NCI-H187 treated with DMSO at 0.1 percent for 48 hours (cell line): ENCODE results near the gene CARNS1.

Source experiments
- DNase-seq: peaks from one replicate; lab custom pipeline; 2025; lab: John Stamatoyannopoulos, UW

CARNS1 gene

GRCh38 chr11:67375320-67376055 is 40.0 kb upstream of the CARNS1 start:
- no peak for DNase-seq

- DNase-seq, result no peak
Measured at GRCh38 chr11:67376063-67376820, 39.2 kb upstream of the CARNS1 start.

DNA sequence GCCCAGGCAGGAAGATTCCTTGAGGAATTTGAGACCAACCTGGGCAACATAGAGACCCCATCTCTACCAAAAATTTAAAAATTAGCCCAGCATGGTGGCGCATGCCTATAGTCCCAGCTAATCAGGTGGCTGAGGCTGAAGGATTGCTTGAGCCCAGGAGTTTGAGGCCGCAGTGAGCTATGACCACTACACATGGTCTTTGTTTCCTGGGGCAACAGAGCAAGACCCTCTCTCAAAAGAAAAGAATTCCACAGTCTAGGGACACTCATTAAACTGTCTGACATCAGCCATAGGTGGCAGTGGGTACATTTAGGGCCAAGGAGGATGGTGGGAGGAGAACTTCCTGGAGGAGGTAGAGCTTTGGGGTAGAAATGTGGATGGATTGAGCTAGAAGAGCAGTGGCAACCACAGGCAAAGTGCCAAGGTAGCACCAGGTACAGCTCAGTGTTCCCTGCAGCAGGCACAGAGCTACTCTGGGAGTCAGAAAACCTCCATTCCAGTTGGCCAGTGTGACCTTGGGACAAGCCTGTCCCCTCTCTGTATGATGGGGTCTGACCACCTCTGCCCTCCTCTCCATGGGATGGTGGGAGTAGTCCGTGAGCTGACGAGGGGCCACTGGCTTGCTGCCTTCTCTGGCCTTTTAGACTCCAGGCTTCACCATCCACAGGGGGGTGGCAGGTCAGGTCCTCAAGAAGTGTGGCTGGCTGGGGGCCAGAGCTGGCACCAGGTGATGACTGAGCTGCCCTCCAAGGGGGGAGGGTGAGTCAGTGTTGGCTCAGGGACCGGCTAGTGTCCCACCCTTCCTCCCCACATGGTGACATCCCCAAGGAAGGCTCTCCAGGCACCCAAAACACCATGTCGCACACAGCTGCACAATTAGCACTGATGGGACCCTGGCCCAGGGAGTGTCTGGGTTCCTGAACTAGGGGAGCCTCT is 38.3 kb upstream of the CARNS1 start:
- DNase-seq, result no peak

DNA sequence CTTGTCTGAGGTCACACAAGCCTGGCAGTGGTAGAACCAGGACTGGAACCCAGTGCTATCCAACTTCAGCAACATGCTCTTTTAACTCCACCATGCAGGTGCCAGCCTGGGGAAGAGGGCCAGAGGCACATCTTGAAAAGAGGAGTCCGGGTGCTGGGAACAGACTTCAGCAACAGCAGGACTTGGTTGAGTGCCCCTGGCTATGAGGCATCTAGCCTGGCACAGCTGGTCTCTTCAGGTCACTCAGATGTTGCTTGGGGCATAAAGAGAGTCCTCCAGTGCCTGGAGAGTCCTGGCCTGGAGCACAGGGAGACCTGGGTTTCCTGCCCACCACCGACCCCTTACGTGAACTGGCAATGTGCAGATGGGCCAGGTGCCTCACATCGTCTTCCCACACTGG is 36.9 kb upstream of the CARNS1 start:
- no peak for DNase-seq

GRCh38 chr11:67379061-67380058 is 36.1 kb upstream of the CARNS1 start:
- DNase-seq, result no peak

DNA sequence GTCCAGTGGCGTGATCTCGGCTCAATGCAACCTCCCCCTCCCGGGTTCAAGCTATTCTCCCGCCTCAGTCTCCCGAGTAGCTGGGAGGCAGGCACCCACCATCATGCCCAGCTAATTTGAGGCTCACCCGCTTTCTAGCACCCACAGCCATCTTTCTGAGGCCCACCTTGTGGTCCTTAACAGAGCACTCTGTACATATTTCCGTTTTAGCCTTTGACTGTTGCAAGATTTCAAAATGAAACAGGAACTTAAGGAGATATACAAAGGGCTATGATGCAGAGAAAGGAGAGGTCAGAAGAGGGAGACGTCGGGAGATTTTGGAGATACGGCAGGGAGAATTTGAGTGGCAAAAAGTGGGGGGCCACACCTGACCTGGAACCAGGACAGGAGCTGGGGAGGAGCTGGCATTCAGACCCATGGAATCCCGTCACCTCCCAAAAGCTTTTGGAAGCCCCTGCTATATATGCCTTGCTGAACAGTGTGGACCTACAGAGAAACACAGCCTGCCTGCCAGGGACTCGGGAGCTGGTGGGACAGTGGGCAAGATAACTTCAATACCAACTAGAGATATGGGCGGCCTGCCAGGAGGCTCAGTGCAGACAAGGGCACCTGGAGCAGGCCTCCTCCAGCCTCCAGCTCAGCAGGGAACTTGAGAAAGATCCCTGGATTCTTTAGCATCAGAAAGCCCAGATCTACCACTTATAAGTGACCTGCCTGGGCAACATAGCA is 34.1 kb upstream of the CARNS1 start:
- no peak for DNase-seq

DNA sequence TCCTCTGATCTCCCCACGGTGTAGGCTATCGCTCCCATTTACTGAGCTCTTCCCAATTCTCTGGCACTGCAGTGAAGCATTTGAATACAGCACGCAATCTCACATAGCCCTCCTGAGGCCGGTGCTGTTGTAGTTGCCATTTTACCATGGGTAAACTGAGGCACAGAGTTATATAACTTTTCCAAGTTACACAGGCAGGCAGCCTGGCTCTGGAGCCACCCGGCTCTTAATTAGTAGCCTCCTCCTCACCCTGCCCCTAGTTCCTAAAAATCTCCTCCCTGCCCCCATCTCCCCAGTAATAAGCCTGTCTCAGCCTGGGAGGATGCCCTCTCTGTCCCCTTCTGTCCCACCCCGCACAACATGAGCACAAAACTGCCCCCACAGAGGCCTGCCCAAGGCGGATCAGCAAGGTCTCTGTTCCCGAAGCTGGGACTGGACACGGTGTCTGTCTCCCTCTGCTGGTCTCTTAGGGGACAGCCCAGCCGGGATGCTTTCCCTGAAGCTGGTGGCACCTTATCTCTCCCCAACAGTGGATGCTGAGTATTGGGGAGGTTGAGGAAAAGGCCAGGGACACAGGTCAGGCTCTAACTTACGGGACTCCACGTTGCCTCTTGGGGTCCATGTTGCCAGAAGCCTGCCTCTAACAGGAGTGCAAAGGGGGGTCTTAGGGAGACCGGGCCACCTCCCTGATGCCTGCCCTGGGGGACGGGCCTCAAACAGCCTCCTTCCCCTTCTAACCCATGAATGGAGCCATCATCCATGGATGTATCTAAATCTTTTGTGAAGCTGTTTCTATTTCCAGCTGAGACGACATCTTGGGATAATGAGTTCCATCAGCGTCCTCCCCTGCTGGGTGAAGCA is 33.0 kb upstream of the CARNS1 start:
- no peak for DNase-seq

DNA sequence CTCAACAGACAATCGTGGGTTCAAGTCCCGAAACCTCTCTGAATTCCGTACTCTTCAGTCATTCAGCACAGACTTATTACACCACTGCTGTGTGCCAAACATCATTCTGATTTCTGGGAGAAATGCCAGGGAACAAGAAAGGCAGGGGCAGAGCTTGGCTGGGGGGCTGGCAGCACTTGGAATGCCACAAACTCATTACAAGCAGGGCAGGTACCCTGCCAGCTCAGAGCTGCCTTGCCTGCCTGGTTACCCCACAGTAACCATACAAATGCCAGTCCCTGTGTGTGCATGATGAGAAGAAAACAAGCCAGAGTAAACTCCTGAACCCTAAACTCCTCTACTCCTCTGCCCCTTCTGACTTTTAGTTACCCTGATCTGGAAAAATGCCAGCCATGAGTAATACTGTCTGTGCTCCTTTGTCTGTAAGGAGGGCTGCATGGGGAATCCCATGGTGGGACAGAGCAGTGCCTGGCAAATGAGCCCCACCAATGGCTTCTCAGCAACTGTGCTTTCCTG is 30.6 kb upstream of the CARNS1 start:
- DNase-seq, result no peak

DNA sequence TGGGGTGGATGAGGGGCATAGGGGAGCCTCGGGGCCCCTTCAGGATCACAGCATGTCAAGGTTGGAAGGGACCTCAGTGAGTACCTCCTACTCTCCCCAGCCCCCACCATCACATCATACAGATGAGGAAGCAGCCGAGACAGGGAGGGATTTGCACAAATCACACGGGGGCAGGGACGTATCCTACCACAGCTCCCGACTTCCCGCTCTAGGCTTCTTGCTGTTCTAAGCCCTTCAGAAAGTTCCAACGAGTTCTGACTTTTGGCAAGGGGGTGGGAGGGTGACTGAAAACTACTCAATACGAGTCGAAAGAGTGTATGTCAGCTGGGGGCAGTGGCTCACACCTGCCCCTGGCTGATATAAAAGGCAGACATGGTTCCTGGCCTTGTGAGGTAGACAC is 28.4 kb upstream of the CARNS1 start:
- DNase-seq, result no peak

- no peak for DNase-seq
Measured at GRCh38 chr11:67387518-67387917, 28.0 kb upstream of the CARNS1 start.

DNA sequence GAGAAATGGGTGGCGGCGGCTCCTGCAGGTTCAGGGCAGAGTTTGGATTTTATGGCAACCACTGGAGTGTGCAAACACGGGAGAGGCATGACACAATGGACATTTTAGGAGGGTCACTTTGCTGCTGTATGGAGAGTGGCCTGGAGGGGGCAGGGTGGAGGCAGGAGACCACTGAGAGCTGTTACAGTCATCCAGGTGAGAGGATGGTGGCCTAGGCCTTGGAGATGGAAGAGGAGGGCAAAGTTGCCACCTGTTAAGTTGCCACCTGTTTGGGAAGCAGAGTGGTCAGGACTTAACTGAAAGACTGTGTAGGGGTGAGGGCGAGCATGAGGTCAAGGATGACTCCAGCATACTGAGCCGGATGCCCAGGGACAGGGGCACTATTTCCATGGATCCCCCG is 26.0 kb upstream of the CARNS1 start:
- DNase-seq, result no peak

DNA sequence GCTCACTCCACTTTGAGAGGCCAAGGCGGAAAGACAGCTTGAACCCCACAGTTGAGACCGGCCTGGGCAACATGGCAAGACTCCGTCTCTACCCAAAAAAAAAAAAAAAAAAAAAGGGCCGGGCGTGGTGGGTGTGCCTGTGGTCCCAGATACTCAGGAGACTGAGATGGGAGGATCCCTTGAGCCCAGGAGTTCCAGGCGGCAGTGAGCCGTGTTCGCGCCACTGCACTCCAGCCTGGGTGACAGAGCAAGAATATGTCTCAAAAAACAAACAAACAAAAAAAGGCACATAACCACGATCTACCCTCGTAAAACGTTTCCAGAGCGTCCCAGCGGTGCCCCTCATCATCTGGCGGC is 24.6 kb upstream of the CARNS1 start:
- no peak for DNase-seq

DNA sequence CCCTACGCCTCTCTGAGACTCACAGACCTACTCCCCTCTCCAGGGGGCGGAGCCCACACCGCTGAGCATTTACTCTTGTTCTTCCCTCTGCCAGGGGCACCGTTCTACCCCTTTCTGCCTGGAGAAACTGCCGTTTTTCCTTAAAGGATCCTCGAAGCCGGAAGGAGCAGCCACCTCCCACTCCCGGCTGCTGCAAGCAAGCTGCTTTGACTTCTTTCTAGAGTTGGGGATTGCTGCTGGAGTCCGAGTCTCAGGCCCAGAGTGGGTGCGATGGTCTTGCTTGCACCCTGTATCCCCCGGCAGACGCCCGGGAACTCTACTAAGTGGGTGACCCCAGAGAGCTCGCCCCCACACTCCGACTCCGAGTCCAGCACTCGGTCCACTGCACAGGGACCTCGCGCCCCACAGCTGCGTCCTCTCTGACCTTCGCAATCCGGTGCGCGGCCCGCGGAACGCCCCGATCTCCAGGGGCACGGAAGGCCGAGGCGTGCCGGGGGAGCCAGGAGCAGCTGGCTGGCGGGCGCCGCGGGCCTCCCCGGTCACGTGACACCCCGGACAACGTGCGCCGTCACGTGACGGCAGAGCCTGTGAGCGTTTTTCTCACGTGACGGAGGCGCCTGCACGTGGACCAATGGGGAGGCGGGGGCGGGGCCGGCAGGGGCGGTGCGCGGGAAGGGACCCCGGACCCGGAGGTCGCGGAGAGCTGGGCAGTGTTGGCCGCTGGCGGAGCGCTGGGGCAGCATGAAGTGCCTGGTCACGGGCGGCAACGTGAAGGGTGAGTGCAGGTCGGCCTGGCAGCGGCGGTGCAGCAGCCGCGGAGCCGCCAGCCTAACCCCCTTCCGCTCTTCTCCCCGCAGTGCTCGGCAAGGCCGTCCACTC is 23.9 kb upstream of the CARNS1 start, which contains the start of gene RAD9A:
RAD9A (plus strand) TSS at position 683 of the 879 bp plus-strand sequence; CDS start at position 742, 59 bp downstream.
- DNase-seq, result peak; percentile 29

DNA sequence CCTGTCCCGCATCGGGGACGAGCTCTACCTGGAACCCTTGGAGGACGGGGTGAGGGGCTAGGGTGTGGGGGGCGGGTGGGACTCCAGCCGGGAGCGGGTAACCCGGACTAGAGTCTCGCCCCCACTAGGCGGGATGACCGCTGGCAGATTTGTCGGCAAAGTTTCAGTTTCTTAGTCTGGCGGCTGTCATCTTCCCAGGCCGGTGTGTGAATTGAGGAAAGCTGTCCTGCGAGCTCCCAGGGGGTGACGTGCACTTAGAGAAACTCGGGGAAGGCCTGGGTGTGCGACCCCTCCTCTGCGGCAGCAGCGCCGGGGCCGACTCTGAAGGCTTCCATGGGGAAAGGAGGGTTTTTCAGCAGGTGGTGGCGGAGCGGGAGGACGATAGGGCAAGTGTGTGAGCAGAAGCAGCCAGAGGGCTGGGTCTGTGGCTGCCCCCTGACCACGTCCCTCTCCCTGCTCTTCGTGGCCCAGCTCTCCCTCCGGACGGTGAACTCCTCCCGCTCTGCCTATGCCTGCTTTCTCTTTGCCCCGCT is 23.2 kb upstream of the CARNS1 start:
- DNase-seq, result no peak

DNA sequence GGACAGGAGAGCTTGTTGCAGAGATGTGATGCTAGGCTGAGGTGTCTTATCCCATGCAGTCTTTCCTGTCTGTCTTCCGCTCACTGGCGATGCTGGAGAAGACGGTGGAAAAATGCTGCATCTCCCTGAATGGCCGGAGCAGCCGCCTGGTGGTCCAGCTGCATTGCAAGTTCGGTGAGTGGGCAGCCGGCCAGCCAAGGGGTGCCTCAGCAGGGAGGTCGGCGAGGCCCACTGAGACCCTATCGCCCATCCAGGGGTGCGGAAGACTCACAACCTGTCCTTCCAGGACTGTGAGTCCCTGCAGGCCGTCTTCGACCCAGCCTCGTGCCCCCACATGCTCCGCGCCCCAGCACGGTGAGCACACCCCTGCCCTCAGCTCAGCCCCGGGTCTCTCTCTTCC is 22.0 kb upstream of the CARNS1 start:
- DNase-seq, result no peak

- DNase-seq, result no peak
Measured at GRCh38 chr11:67393990-67394389, 21.5 kb upstream of the CARNS1 start.

DNA sequence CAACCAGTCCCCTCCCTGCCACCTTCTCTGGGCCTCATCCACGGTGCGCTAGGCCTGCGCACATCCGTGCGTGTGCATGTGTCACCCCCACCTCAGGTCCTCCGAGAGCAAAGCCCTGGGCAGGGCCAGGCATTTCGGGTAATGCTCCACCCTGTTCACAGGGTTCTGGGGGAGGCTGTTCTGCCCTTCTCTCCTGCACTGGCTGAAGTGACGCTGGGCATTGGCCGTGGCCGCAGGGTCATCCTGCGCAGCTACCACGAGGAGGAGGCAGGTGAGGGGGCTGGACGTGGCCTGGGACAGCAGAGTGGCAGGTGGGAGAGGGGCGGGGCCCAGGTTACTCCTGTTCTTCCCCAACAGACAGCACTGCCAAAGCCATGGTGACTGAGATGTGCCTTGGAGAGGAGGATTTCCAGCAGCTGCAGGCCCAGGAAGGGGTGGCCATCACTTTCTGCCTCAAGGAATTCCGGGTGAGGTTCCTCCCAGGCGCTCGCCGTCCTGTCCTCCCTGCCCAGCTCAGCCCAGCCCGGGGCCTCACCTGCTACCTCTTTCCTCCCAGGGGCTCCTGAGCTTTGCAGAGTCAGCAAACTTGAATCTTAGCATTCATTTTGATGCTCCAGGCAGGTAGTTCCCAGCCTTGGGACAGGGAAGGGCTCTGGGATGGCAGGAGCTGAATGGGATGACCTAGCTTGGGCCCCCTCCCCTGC is 19.8 kb upstream of the CARNS1 start:
- DNase-seq, result no peak

GRCh38 chr11:67396259-67396581 is 19.3 kb upstream of the CARNS1 start:
- DNase-seq, result no peak
